H9 (cell line): ENCODE measurements around the gene SOCS1. TPM values are rescaled to one million over a fixed set of nuclear protein-coding genes. Genes with fewer than 3 reads are reported as not detected.

Source experiments
- DNase-seq: peaks from one replicate; pipeline ENCODE4 v3.0.0-alpha.2; 2017
- H2AFZ ChIP-seq: one replicate; pipeline ENCODE4 v1.6.1; 2013; ENCODE audit warnings: mild to moderate bottlenecking, low read length, control low read depth, moderate library complexity
- H2AK5ac ChIP-seq: 2 replicates; pipeline ENCODE4 v1.6.1; 2013; ENCODE audit warnings: low read length, control low read depth, mixed read lengths; ENCODE audit not compliant: insufficient read length
- H2BK120ac ChIP-seq: one replicate; pipeline ENCODE4 v1.6.1; 2013; ENCODE audit warnings: low read depth, mild to moderate bottlenecking, low read length, control low read depth, inconsistent platforms; ENCODE audit not compliant: poor library complexity, severe bottlenecking
- H2BK12ac ChIP-seq: 2 replicates; pipeline ENCODE4 v1.6.1; 2013; ENCODE audit warnings: low read length, control low read depth, mixed read lengths, low read depth; ENCODE audit not compliant: insufficient read length
- H2BK15ac ChIP-seq: 2 replicates; pipeline ENCODE4 v1.6.1; 2013; ENCODE audit warnings: low read depth, low read length, control low read depth
- H2BK20ac ChIP-seq: one replicate; pipeline ENCODE4 v1.6.1; 2013; ENCODE audit warnings: low read depth, mild to moderate bottlenecking, low read length, control low read depth, inconsistent platforms; ENCODE audit not compliant: poor library complexity, severe bottlenecking
- H2BK5ac ChIP-seq: 2 replicates; pipeline ENCODE4 v1.6.1; 2013; ENCODE audit warnings: low read length, control low read depth, mixed read lengths; ENCODE audit not compliant: insufficient read length
- H3K14ac ChIP-seq: 2 replicates; pipeline ENCODE4 v1.6.1; 2013; ENCODE audit warnings: low read length, control low read depth; ENCODE audit not compliant: insufficient read depth
- H3K18ac ChIP-seq: 2 replicates; pipeline ENCODE4 v1.6.1; 2013; ENCODE audit warnings: low read depth, mild to moderate bottlenecking, mixed read lengths, low read length, control low read depth; ENCODE audit not compliant: insufficient read length
- H3K23ac ChIP-seq: 2 replicates; pipeline ENCODE4 v1.6.1; 2013; ENCODE audit warnings: low read length, control low read depth, mixed read lengths, low read depth; ENCODE audit not compliant: insufficient read length
- H3K23me2 ChIP-seq: 2 replicates; pipeline ENCODE4 v1.6.1; 2013; ENCODE audit warnings: low read depth, mild to moderate bottlenecking, mixed read lengths, low read length, control low read depth; ENCODE audit not compliant: insufficient read length, poor library complexity, severe bottlenecking
- H3K27ac ChIP-seq: 2 replicates; pipeline ENCODE4 v1.5.1; 2013; ENCODE audit warnings: low read length, control low read depth, mixed read lengths, low read depth; ENCODE audit not compliant: insufficient read length
- H3K27me3 ChIP-seq: 2 replicates; pipeline ENCODE4 v1.6.1; 2013; ENCODE audit warnings: low read length, control low read depth, inconsistent platforms; ENCODE audit not compliant: insufficient read depth
- H3K4ac ChIP-seq: 2 replicates; pipeline ENCODE4 v1.6.1; 2013; ENCODE audit warnings: low read depth, mild to moderate bottlenecking, control low read depth, inconsistent platforms, low read length, moderate library complexity
- H3K4me1 ChIP-seq: 2 replicates; pipeline ENCODE4 v1.6.1; 2013; ENCODE audit warnings: low read length, control low read depth, inconsistent platforms; ENCODE audit not compliant: insufficient read depth
- H3K4me2 ChIP-seq: 2 replicates; pipeline ENCODE4 v1.6.1; 2013; ENCODE audit warnings: low read length, control low read depth, mixed read lengths; ENCODE audit not compliant: insufficient read length, insufficient read depth
- H3K56ac ChIP-seq: 2 replicates; pipeline ENCODE4 v1.6.1; 2013; ENCODE audit warnings: low read depth, mild to moderate bottlenecking, mixed read lengths, low read length, control low read depth; ENCODE audit not compliant: insufficient read length
- H3K79me1 ChIP-seq: 2 replicates; pipeline ENCODE4 v1.6.1; 2013; ENCODE audit warnings: low read depth, mild to moderate bottlenecking, moderate library complexity, low read length, control low read depth, inconsistent platforms; ENCODE audit not compliant: insufficient read depth, poor library complexity, severe bottlenecking
- H3K79me2 ChIP-seq: 2 replicates; pipeline ENCODE4 v1.6.1; 2013; ENCODE audit warnings: low read length, control low read depth, inconsistent platforms; ENCODE audit not compliant: insufficient read depth
- H3K9ac ChIP-seq: 2 replicates; pipeline ENCODE4 v1.6.1; 2013; ENCODE audit warnings: low read length, control low read depth, mixed read lengths; ENCODE audit not compliant: insufficient read length; ENCODE audit errors: extremely low read depth
- H3K9me3 ChIP-seq: one replicate; pipeline ENCODE4 v1.6.1; 2013; ENCODE audit warnings: low read depth, low read length, inconsistent platforms; ENCODE audit not compliant: control insufficient read depth
- H3T11ph ChIP-seq: one replicate; pipeline ENCODE4 v1.6.1; 2013; ENCODE audit warnings: mild to moderate bottlenecking, low read length, control low read depth, inconsistent platforms
- H4K20me1 ChIP-seq: one replicate; pipeline ENCODE4 v1.6.1; 2013; ENCODE audit not compliant: control insufficient read depth, insufficient read length, insufficient read depth
- H4K5ac ChIP-seq: 2 replicates; pipeline ENCODE4 v1.6.1; 2013; ENCODE audit warnings: low read depth, mild to moderate bottlenecking, mixed read lengths, low read length, control low read depth; ENCODE audit not compliant: insufficient read length
- H4K8ac ChIP-seq: replicated peaks from 2 replicates; pipeline ENCODE4 v1.6.1; 2013; ENCODE audit warnings: low read length, control low read depth, mixed read lengths, low read depth; ENCODE audit not compliant: insufficient read length
- H4K91ac ChIP-seq: 2 replicates; pipeline ENCODE4 v1.6.1; 2013; ENCODE audit warnings: low read depth, mild to moderate bottlenecking, moderate library complexity, mixed read lengths, low read length, control low read depth; ENCODE audit not compliant: insufficient read length
- H3K27ac Mint-ChIP-seq, 3 experiments: 2 replicates in 2 of 3; 3 replicates in 1 of 3; pipeline ENCODE4 v1.8.0; 2020 to 2021; ENCODE audit warnings: mixed read lengths in 3 of 3, mild to moderate bottlenecking in 1 of 3, moderate library complexity in 1 of 3
- H3K27me3 Mint-ChIP-seq: 2 replicates; pipeline ENCODE4 v1.8.0; 2021; ENCODE audit warnings: low read depth, mild to moderate bottlenecking, moderate library complexity, mixed read lengths
- H3K36me3 Mint-ChIP-seq, 3 experiments: 2 replicates in 2 of 3; 3 replicates in 1 of 3; pipeline ENCODE4 v1.8.0; 2020 to 2021; ENCODE audit warnings: low read depth in 3 of 3, mixed read lengths in 3 of 3; ENCODE audit not compliant: insufficient read depth in 1 of 3
- H3K4me1 Mint-ChIP-seq, 2 experiments: 2 replicates each; pipeline ENCODE4 v1.8.0; 2020; ENCODE audit warnings: mixed read lengths in 2 of 2
- H3K4me3 Mint-ChIP-seq, 2 experiments: 2 replicates in 1 of 2; 3 replicates in 1 of 2; pipeline ENCODE4 v1.8.0; 2020 to 2021; ENCODE audit warnings: mild to moderate bottlenecking in 2 of 2, mixed read lengths in 2 of 2, moderate library complexity in 1 of 2
- H3K9me3 Mint-ChIP-seq, 2 experiments: 2 replicates in 1 of 2; 3 replicates in 1 of 2; pipeline ENCODE4 v1.8.0; 2020; ENCODE audit warnings: mild to moderate bottlenecking in 2 of 2, mixed read lengths in 2 of 2, moderate library complexity in 1 of 2
- CTCF ChIP-seq: fragments of 200-600 bp; sonication (generic); conservative IDR thresholded peaks from 3 replicates; pipeline ENCODE4 v1.8.0; 2021; ENCODE audit warnings: antibody characterized with exemption, mild to moderate bottlenecking
- WGBS: extraction: QIAGEN DNeasy Blood & Tissue Kit; methylation state at CpG from one replicate; pipeline ENCODE4 v1.1.7; 2013; ENCODE audit warnings: missing lambda C conversion rate, low lambda C conversion rate, mixed read lengths; ENCODE audit not compliant: insufficient read length; ENCODE audit errors: extremely low coverage; 5-methylcytosine and 5-hydroxymethylcytosine counted together
- total RNA-seq: library from RNA; stranded (reverse); gene quantifications from 2 replicates; pipeline ENCODE4 v1.2.1, GENCODE V29; 2021

SOCS1 gene
- total RNA-seq, 1 experiment from 2014 or later, result 11.0 TPM

GRCh38 chr16:11207646-11208045 lies 48.4 kb downstream of the SOCS1 start:
- no peak overlapping the region for H3K14ac ChIP-seq
- H2BK120ac ChIP-seq, result no peak overlapping the region
- WGBS, result no CpG with 5 or more reads among the region's 3 CpGs
- H3K9ac ChIP-seq, result no peak overlapping the region
- H2BK15ac ChIP-seq, result no peak overlapping the region
- H4K20me1 ChIP-seq, result no peaks in the 10 kb centered on the region
- no peak overlapping the region for H2BK20ac ChIP-seq
- H3K27me3 ChIP-seq, result no peaks in the 10 kb centered on the region
- no peak overlapping the region for H2AK5ac ChIP-seq
- no peak overlapping the region for H2BK12ac ChIP-seq
- Mint-ChIP-seq H3K4me3 (no peak overlapping the region), H3K4me1 (peaks cover 6% of the 10 kb centered on the region in 2 experiments), H3K27ac (no peak overlapping the region), H3K36me3 (no peaks in the 10 kb centered on the region), H3K9me3 (no peaks in the 10 kb centered on the region; a peak in 1 of 5 replicates), H3K27me3 (no peaks in the 10 kb centered on the region; the same call in none of the 2 replicates)
- no peak overlapping the region for H3K4me2 ChIP-seq
- no peak overlapping the region for H3T11ph ChIP-seq
- H3K27ac ChIP-seq, result no peak overlapping the region
- no peaks in the 10 kb centered on the region for H3K4me1 ChIP-seq
- no peaks in the 10 kb centered on the region for H3K23me2 ChIP-seq
- H4K5ac ChIP-seq, result no peak overlapping the region
- H3K18ac ChIP-seq, result no peak overlapping the region
- no peak overlapping the region for H4K91ac ChIP-seq
- H3K23ac ChIP-seq, result no peak overlapping the region
- no peaks in the 10 kb centered on the region for H3K79me2 ChIP-seq
- DNase-seq, result no peak
- no peaks in the 10 kb centered on the region for H3K79me1 ChIP-seq
- H3K9me3 ChIP-seq, result no peaks in the 10 kb centered on the region
- H4K8ac ChIP-seq, result no peak overlapping the region
- no peak overlapping the region for H3K4ac ChIP-seq
- TF ChIP-seq CTCF, result no peak
- H2AFZ ChIP-seq, result no peak overlapping the region
- H2BK5ac ChIP-seq, result no peak overlapping the region
- H3K56ac ChIP-seq, result no peak overlapping the region
